Measurements from ENCODE around the gene ANK2.
"Not testable (repeated sequence)": the region's sequence is repeated elsewhere in the genome, so short reads cannot be mapped to it uniquely, and the experiment has no call there.

Gene ANK2

DNA sequence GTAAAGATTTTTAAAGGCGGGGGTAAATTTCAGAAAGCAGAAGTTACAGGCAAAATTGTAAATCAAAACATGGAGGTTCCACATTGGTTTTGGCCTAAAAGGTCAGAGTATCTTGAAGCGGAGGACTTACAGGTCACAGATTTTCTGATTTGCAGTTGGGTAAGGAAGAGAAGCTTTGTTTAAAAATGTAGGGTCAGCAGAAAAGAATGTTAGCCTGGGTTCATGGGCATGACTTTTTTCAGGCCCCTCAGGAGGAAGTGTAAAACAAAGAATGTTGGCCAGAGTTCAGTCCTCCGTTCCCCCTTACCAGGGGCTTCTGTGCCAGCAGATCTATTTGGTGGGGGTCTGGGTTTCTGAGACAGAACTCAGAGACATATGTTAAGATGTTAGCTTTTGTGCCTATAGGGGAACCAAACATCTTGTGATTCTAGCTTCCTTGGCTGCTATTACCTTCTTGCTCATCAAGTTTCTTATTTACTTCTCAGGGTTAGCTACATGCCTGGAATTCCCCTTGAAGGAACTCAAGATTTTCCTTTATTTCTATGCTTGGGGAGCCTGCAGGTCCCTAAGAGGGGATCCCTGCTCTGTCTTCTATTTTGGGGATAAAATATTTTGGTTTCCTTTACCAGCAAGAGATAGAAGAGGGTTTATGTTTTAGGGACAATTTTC lies 160.3 kb downstream of the ANK2 start:
- no peak for DNase-seq (ENCODE audit: low read depth)

GRCh38 chr4:113212613-113213012 lies 163.2 kb downstream of the ANK2 start:
- DNase-seq (ENCODE audit: low read depth): no peak

DNA sequence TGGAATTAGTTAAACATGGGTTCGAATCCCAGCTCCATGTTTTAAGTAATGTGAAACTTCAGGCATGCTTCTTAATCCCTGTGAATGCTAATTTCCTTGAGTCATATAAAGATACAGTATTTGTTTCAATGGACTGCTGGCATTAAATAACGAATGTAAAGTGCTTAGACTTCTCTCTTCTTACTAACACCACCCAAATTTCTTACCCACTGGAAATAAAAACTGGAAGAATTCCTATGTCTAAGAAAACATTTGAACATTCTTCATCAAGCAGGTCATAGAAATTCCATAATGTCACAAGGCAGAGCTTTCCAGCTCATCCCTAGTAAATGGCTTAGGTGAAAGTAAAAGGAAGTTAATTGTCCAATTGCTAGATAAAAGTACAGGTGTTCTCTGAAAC lies 172.5 kb downstream of the ANK2 start:
- no peak for DNase-seq (ENCODE audit: low read depth)

DNA sequence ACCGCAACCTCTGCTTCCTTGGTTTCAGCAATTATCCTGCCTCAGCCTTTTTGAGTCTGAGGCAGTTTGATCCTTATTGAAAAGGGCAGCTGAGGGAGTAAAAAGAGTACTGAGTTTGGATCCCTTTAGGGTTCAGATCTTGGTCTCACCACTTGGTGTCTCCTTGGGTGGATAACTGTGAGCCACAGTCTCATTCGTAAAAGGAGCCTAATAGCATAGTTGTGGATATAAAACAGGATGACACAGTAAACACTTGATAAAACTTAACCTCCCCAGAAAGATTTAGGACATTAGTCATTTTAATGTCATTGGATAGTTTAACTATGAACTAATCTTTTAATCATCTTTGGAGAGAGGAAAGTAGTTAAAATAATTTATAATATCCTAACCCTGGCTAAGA lies 173.0 kb downstream of the ANK2 start:
- no peak for DNase-seq (ENCODE audit: low read depth)

GRCh38 chr4:113223001-113223400 lies 173.5 kb downstream of the ANK2 start:
- no peak for DNase-seq (ENCODE audit: low read depth)

DNA sequence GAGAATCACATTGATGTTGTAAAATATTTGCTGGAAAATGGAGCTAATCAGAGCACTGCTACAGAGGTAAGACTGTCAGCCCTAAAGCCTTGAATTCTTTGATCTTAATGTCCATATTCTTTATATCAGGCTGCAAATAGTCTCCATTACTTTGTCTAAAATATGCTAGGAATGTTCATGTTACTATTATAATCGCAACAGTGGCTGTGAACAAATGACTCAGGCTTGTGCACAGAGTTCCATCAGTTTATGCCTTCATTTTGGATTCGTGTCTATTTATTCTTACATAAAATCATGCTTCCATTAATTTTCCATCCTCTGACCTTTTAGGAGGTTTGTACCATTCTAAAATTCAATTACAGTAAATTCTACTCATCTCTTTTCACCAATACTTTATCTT lies 182.7 kb downstream of the ANK2 start:
- DNase-seq (ENCODE audit: low read depth): no peak

- DNase-seq (ENCODE audit: low read depth): no peak
Measured at GRCh38 chr4:113236916-113237315, 187.5 kb downstream of the ANK2 start.

- DNase-seq (ENCODE audit: low read depth): no peak
Measured at GRCh38 chr4:113243312-113243711, 193.9 kb downstream of the ANK2 start.

DNA sequence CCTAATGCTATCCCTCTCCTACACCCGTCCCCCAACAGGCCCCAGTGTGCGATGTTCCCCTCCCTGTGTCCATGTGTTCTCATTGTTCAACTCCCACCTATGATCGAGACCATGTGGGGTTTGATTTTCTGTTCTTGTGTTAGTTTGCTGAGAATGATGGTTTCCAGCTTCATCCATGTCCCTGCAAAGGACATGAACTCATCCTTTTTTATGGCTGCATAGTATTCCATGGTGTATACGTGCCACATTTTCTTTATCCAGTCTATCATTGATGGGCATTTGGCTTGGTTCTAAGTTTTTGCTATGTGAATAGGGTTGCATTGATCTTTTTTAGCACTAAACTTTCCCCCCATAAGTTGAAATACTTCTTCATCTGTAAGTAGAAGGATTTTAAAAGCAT lies 195.3 kb downstream of the ANK2 start:
- not testable (repeated sequence) for DNase-seq (ENCODE audit: low read depth)

DNA sequence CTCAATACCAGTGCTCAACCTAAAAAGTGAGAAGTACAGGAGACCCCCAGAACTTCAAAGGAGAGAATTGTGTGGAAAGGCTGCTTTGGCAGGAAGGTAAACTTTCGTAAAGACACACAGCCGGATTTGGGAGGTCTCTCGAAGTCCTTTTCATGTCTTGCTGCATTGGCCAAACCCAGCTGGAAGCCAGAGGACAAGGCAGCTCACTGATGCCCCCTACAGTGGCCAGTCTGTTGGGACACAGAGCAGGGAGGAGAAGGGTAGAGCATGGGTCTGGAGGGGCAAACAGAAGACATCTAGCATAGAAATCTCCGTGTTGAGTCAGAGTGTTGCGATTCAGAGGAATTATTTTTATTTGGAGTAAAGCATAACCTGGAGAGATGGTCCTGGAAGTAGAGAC lies 198.9 kb downstream of the ANK2 start:
- no peak for DNase-seq (ENCODE audit: low read depth)

DNA sequence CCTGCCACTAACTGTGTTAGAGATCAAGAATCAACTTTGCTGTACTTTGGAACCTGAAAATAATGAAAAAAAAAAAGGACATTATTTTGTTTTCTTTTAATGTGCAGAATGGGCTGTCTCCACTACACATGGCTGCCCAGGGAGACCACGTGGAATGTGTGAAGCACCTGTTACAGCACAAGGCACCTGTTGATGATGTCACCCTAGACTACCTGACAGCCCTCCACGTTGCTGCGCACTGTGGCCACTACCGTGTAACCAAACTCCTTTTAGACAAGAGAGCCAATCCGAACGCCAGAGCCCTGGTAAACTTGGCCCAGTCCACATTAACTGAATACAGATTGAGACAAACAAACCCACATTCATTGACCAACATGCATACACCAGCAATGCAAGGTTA lies 206.2 kb downstream of the ANK2 start:
- no peak for DNase-seq (ENCODE audit: low read depth)

DNA sequence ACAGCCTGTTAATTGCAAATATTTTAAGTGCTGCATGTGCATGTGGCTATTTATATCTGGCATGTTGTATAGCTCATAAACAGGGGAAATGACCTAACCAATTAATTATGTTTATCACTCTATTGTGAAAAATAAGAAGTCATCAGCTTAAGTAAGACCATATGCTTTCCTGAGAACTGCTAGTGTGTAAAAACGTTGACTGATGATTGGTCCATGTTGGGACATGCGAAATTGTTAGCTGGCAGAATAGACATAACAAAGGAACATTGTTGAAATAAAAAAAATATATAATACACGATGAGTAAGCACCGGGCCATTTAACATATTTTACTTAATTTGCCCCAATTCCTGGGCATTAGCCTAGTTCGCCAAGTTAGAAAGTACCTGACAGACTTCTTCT lies 207.5 kb downstream of the ANK2 start:
- DNase-seq (ENCODE audit: low read depth): no peak

GRCh38 chr4:113260688-113261087 lies 211.2 kb downstream of the ANK2 start:
- DNase-seq (ENCODE audit: low read depth): no peak

GRCh38 chr4:113263274-113263673 lies 213.8 kb downstream of the ANK2 start:
- DNase-seq (ENCODE audit: low read depth): no peak

DNA sequence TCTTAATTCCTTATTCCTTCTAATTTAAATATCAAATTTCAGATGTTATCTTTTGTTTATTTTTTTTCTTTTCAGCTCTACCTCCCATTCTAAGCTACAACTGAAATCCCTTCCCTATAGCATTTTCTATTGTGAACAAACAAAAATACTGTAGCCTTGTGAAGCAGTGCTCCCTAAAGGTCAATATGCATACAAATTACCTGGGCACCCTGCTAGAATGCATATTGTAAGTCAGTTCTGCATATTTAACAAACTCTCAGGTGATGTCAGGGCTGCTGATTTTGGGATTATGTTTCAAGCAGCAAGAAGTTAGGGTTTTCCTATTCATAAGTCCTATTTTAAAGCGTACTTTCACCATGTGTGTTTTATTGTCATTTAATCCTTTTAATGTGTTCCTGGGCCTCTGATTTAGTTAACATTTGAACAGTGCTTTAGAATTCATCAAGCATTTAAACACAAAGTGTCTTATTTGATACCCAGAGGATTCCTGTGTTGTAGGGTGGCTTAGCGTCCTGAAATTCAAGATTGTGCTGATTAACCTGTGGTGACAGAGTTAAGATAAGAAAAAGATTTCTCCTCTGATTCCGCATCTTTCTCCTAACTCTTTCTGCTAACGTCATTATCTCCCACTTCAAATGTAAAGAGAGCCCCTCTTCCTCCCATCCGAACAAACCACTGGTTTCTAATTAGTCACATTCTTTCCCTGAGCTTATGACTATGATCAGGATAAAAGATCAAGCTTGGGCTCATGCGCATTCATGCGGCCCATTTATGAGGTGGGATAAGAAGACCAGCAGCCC lies 221.3 kb downstream of the ANK2 start:
- no peak for DNase-seq (ENCODE audit: low read depth)

GRCh38 chr4:113272523-113272922 lies 223.1 kb downstream of the ANK2 start:
- no peak for DNase-seq (ENCODE audit: low read depth)

- no peak for DNase-seq (ENCODE audit: low read depth)
Measured at GRCh38 chr4:113273721-113274220, 224.3 kb downstream of the ANK2 start.

GRCh38 chr4:113276464-113277170 lies 227.2 kb downstream of the ANK2 start:
- DNase-seq (ENCODE audit: low read depth): no peak

DNA sequence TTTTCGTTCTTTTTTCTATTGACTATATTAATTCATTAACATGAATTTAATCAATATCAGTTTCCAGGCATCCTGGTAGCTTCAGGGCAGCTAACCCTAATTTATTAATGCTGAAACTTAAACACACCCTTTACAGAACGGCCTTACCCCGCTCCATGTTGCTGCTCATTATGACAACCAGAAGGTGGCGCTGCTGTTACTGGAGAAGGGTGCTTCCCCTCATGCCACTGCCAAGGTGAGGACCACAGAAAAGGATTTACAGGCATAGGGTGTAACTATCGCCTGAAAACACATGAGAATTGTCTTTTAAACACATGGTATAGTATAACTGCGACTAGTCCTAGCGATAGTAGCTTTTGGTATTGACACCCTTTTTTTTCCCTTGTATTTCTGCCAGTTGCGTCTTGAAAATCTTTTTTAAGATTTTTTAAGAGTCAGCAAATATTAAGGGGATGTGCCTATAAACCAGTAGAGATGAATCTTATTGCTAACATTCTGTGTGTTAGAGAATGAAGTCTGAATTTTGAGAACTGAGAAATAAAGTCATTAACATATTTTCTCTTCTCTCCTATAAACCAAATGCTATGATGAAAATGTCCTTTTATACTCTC lies 229.0 kb downstream of the ANK2 start:
- DNase-seq (ENCODE audit: low read depth): peak; percentile 44

- DNase-seq (ENCODE audit: low read depth): no peak
Measured at GRCh38 chr4:113285501-113285900, 236.0 kb downstream of the ANK2 start.

DNA sequence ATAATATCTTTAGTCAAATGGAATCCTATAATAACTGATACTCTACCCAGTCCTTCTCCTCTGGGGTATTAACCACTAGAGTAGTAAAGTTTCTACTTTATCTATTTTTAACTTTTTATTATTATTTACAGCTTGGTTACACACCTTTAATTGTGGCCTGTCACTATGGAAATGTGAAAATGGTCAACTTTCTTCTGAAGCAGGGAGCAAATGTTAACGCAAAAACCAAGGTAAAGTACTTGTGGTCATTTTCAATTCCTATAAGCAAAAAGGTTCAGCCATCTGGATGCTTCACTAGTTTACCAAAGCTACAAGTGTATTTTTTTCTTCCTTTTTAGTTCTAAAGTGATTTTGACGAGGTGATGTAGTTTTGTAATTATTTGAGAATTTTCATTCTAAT lies 238.8 kb downstream of the ANK2 start:
- no peak for DNase-seq (ENCODE audit: low read depth)

DNA sequence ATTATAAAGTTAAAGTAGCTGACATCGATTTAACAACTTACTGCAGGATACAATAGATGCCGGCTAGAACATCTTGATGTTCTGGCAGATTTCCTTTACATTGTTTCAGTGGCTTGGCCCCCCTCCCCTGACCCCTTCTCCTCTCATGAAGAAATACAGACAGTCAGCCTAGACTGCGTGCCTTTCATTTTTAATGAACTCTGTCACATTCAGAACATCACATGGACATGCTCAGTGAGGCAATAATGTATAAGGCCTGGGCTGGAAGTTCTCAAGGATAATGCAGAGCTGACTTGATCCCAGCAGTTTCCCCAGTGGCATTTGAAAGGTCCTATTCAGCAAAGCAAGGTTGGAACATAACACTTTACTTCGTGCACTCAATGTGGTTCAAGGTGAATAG lies 239.2 kb downstream of the ANK2 start:
- DNase-seq (ENCODE audit: low read depth): no peak

DNA sequence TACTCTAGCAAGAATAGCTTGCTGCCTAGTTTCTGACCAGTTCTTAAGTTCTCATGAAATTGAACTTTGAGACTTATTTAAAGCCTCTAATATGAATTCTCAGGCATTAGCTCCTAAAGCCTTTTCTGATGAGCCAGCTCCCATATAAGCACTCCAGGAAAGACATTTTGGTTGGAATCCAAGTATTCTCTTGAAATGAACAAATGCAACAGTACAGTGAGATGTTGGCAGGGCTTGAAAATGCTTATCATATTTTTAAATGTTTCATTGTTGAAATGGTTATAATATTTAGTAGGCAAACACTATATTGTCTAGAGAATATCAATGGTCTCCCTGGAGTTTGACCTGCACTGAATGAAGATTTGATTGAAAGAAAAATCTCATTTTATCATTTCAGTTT lies 240.3 kb downstream of the ANK2 start:
- no peak for DNase-seq (ENCODE audit: low read depth)
